Measurements from ENCODE around the gene PTDSS2. TPM values are rescaled to one million over a fixed set of nuclear protein-coding genes. Genes with fewer than 3 reads are reported as not detected.

Gene PTDSS2
- total and polyA plus RNA-seq, 7 donors, result 11.8 to 26.0 (median 19.6) TPM

DNA sequence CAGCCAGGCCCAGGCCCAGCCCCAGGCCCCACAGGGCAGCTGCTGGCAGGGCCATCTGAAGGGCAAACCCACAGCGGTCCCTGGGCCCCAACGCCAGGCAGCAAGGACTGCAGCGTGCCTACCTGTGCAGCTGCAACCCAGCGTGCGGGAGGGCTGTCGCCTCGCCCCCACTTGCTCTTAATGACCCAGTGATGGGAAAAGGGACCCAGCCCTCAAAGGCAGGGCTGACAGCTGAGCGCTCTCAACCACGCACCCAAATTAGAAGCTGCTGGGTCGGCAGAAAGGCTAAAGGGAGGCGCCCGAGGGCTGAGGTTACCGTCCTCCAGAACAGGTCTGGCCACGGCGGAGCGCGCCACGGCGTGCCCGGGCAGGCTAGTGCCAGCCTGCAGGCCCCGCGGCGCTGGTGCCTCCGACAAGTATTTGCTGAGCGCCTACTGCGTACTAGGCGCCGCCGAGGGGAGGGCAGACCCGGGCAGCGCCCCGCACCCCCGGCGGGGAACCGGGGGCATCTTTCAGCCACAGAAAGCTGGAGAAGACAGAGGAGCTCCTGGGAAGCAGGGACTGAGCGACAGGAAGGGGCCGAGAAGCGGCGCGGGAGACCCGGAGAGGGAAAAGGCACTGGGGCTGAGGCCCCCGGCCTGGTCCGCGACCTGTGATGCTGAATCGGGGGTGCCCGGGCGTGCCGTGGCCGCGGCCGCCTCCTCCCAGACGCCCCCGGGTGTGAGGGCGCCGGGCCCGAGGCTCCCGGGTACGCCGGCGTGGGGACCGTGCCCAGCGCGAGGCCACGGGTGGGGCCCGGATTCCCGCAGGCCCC is 84.5 kb downstream of the PTDSS2 start:
- ATAC-seq, result peak; percentile 14 to 68 (median 56)
- Histone ChIP-seq H3K27ac (peak overlapping the region; percentile 90), H3K4me3 (peak overlapping the region; percentile 73), H3K4me1 (peaks cover 30% of the 10 kb centered on the region), H3K9me3 (no peaks in the 10 kb centered on the region), H3K27me3 (ENCODE audit: insufficient read depth in 3 of 3, low read length in 2 of 3) (peaks cover 0 to 12% (median 0%) of the 10 kb centered on the region in 3 donors), H3K36me3 (ENCODE audit: insufficient read depth in 1 of 2, low read depth in 1 of 2) (peaks cover 0 to 29% of the 10 kb centered on the region in 2 donors)
- TF ChIP-seq, protein P1, sequence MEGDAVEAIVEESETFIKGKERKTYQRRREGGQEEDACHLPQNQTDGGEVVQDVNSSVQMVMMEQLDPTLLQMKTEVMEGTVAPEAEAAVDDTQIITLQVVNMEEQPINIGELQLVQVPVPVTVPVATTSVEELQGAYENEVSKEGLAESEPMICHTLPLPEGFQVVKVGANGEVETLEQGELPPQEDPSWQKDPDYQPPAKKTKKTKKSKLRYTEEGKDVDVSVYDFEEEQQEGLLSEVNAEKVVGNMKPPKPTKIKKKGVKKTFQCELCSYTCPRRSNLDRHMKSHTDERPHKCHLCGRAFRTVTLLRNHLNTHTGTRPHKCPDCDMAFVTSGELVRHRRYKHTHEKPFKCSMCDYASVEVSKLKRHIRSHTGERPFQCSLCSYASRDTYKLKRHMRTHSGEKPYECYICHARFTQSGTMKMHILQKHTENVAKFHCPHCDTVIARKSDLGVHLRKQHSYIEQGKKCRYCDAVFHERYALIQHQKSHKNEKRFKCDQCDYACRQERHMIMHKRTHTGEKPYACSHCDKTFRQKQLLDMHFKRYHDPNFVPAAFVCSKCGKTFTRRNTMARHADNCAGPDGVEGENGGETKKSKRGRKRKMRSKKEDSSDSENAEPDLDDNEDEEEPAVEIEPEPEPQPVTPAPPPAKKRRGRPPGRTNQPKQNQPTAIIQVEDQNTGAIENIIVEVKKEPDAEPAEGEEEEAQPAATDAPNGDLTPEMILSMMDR (IDR thresholded peaks at IDR 0.05), result no peak
- intact Hi-C loops (cut with DNase I), result no loop called here
- peak in 1 of 2 donors; percentile 77 for DNase-seq
- WGBS, 3 donors, result 5 to 10% (median 7%) methylated on average over 35 to 66 of the region's 66 CpGs

DNA sequence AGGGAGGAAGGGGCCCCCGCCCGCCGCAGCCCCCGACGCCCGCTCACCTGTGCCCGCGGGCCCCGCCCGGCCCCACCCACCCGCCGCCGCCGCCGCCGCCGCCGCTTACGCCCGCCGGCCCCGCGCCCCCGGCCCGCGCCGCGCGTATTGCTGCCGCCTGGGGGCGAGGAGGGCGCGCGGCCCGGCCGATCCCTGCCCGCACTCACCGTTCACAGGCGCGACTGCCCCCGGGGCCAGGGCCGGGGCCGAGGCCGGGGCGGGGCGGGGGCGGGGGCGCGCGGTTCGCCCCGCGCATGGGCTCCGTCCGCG is 85.1 kb downstream of the PTDSS2 start:
- H3K27ac ChIP-seq, result peak overlapping the region; percentile 90
- H3K4me3 ChIP-seq, result peak overlapping the region; percentile 73
- peaks cover 30% of the 10 kb centered on the region for H3K4me1 ChIP-seq
- TF ChIP-seq, protein P1 (IDR thresholded peaks at IDR 0.05), result no peak
- DNase-seq, result no peak
- no peak for ATAC-seq
- peaks cover 0 to 29% of the 10 kb centered on the region in 2 donors for H3K36me3 ChIP-seq (ENCODE audit: insufficient read depth in 1 of 2, low read depth in 1 of 2)
- intact Hi-C loops (cut with DNase I), result no loop called here
- 1% methylated on average over 52 of the region's 56 CpGs; no CpG with 5 or more reads in 2 of the 3 donors for WGBS, 3 donors
- peaks cover 0 to 16% (median 0%) of the 10 kb centered on the region in 3 donors for H3K27me3 ChIP-seq (ENCODE audit: insufficient read depth in 3 of 3, low read length in 2 of 3)
- no peaks in the 10 kb centered on the region for H3K9me3 ChIP-seq

DNA sequence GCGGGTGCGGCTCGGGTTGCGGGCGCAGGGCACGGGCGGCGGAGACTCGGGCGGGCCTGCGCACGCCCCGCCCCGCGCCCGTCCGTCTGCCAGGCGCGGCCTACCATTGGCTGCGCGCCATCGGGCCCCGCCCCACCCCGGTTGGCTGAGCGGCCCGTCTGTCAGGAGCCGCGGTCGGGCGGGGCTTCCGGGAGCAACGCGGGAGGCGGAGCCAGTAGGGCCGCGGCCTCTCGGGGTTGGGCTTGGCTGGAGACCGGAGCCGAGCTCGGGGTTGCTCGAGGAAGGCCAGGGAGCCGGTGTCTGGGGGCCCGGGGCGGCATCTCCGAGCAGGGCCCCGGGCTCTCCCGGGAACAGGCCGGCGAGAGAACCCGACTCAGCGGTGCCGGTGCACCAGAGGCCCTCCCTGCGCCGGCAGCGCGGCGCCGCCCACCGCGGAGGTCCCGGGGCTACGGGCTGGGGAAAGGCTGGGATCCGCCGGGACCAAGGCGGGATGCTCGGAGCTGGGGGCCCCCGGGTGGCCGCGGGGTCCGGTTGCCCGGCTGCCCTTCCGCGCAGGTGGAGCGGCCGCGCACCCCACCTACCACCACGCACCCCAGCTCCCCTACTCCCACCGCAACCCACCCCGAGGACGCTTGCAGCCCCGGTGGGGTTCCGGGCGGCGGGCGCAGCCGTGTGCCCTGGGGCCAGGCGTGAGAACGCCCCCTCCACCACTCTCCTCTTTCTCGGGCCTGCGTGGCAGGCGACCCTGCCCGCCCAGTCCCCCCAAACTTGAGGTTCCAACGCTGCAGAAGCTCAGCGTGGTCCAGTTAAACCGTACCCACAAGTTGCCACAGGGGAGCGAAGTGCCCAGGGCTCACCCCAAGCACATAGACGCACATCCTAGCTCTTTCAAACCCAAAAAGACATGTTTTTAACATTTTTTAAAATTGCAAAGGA is 85.7 kb downstream of the PTDSS2 start, which contains the start of gene HRAS:
Gene HRAS, minus strand, starts transcription at position 58 of the 936 bp plus-strand sequence.
- Histone ChIP-seq H3K9me3 (no peaks in the 10 kb centered on the region), H3K4me3 (peak within 1 kb of the TSS; percentile 81), H3K4me1 (peaks cover 30% of the 10 kb centered on the region), H3K27ac (peak within 1 kb of the TSS; percentile 90), H3K27me3 (ENCODE audit: insufficient read depth in 3 of 3, low read length in 2 of 3) (peaks cover 0 to 16% (median 0%) of the 10 kb centered on the region in 3 donors), H3K36me3 (ENCODE audit: insufficient read depth in 1 of 2, low read depth in 1 of 2) (peaks cover 0 to 29% of the 10 kb centered on the region in 2 donors)
- intact Hi-C loops (cut with DNase I), result no loop called here
- TF ChIP-seq, protein P1 (IDR thresholded peaks at IDR 0.05), result no peak
- peak; percentile 94 to 97 for DNase-seq
- ATAC-seq, result peak; percentile 85 to 93 (median 91)
- WGBS, 3 donors, result 2 to 7% (median 6%) methylated on average over 41 to 97 of the region's 97 CpGs

DNA sequence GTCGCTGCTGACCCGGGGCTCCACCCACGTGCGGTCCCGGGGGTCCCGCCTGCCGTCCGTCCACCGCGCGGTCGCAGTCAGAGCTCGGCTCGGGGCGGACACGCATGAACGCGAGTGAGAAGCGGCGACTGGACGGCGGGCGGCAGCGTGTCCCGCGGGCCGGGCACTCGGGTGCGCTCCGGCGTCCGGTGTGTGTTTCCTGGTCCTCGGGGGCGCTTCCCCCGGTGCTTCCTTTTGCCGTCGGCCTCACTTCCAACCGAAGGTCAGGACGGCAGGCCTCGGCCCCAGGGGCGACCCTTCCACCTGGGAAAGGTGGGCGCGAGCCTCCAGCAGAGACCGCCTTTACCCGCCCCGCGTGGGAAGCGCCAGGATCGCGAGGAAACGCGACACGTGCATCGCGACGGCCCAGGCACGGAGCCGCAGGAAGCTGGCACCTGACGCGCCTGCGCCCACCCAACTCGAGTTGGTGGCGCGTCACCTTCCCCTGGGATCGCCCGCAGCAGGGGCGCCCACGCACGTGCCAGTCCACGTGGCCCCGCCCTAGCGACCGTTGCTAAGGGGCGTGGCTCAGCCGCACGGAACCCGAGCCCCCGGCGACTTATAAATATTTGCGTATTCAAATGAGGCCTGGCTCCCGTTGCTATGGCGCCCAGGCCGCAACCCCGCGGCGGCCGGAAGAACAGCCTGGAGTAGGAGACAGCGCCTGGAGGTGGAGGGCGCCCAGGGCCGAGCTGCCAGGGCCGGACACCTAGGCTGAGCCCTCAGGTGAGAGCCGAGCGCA is 87.0 kb downstream of the PTDSS2 start, which contains the start of gene LRRC56:
Gene LRRC56, plus strand, starts transcription at position 687 of the 781 bp plus-strand sequence. CDS start 3,158 bp downstream, outside the sequence.
- Histone ChIP-seq H3K4me1 (peaks cover 30% of the 10 kb centered on the region), H3K27ac (peak within 1 kb of the TSS; percentile 19), H3K36me3 (ENCODE audit: insufficient read depth in 1 of 2, low read depth in 1 of 2) (peaks cover 0 to 19% of the 10 kb centered on the region in 2 donors), H3K27me3 (ENCODE audit: insufficient read depth in 3 of 3, low read length in 2 of 3) (peaks cover 0 to 16% (median 0%) of the 10 kb centered on the region in 3 donors), H3K4me3 (peak within 1 kb of the TSS; percentile 81), H3K9me3 (no peaks in the 10 kb centered on the region)
- 2 to 4% (median 4%) methylated on average over 75 to 93 of the region's 93 CpGs for WGBS, 3 donors
- TF ChIP-seq, protein P1 (IDR thresholded peaks at IDR 0.05), result no peak
- intact Hi-C loops (cut with DNase I), result no loop called here
- peak; percentile 76 to 87 for DNase-seq
- ATAC-seq, result peak; percentile 5 to 25 (median 21)

Data from psoas muscle (tissue), 8 donors.